ENCODE results near the gene IER5.

The IER5 gene

DNA sequence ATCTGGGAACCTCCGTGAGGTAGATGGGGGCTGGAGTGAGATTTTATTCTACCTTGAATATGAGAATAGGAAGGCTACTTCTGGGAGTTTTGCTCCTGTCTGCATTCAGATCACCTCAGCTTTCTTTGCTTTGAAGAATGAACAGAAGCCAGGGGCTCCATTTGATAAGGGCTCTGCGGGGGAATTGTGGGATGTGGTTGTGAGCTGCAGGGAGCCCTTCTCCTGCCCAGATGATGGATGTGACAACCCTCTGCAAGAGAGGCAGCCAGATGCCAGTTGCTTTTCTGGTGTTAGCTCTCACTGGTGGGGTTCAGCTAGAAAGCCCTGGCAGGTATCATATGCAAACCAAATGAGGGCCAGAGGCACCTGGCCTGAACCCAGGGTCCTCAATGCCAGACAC is 21.5 kb downstream of the IER5 start:
- ChIA-PET CTCF (interaction anchor here (0.9 kb wide), 1 partner anchor 9 kb away, joined by 3 read pairs; no protein-coding TSS in a partner anchor), POLR2A (interaction anchor here (1.6 kb wide), 1 partner anchor 11 kb away, joined by 3 read pairs; no protein-coding TSS in a partner anchor)
- no peak overlapping the region for H3K4me3 ChIP-seq (ENCODE audit: low read depth, low read length)
- no peaks in the 10 kb centered on the region for H3K9me3 ChIP-seq (ENCODE audit: control insufficient read depth, insufficient read depth, low read depth, low read length)
- TF ChIP-seq KLF8 (tag by site-specific recombination; IDR thresholded peaks at IDR 0.05) (no peak), ZIC2 (tag by site-specific recombination; IDR thresholded peaks at IDR 0.05) (peak; percentile 58), ZNF132 (tag by site-specific recombination; IDR thresholded peaks at IDR 0.05; ENCODE audit: borderline replicate concordance) (no peak)
- H3K36me3 ChIP-seq (ENCODE audit: control insufficient read depth in 2 of 2, insufficient read depth in 1 of 2, low read length in 2 of 2) = no peaks in the 10 kb centered on the region
- no peak overlapping the region for H3K27ac ChIP-seq (ENCODE audit: extremely low read depth, low read depth, low read length)
- H3K4me1 ChIP-seq (ENCODE audit: control insufficient read depth, insufficient read depth, low read length) = peaks cover 2% of the 10 kb centered on the region; the same call in 1 of the 2 replicates

DNA sequence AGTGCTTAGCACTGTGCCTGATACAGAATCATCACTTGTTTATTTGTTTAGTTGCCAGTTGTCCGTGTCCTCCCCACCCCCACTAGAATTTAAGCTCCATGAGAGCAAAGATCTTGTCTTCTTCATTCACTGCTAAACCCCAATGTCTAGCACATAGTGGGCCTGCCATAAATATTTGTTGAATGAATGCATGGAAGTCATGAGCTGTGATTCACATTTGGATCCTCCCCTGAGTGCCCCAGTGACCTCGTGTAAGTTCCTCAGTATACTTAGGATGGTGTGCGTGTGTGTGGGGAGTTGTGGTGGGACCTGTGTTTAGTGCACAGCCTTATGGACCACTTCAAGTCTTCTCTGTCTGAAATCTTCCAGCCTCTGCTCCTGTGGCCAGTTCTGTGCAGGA is 23.1 kb downstream of the IER5 start:
- no peaks in the 10 kb centered on the region; the same call in 1 of the 2 replicates for H3K4me1 ChIP-seq (ENCODE audit: control insufficient read depth, insufficient read depth, low read length)
- ChIA-PET POLR2A (no interaction called here), CTCF (interaction anchor here (0.8 to 4.6 kb wide), 4 partner anchors 11 to 1236 kb away, joined by 3 to 22 read pairs (median 6); no protein-coding TSS in a partner anchor)
- H3K4me3 ChIP-seq (ENCODE audit: low read depth, low read length) = no peak overlapping the region
- no peaks in the 10 kb centered on the region for H3K36me3 ChIP-seq (ENCODE audit: control insufficient read depth in 2 of 2, insufficient read depth in 1 of 2, low read length in 2 of 2)
- H3K9me3 ChIP-seq (ENCODE audit: control insufficient read depth, insufficient read depth, low read depth, low read length) = no peaks in the 10 kb centered on the region
- no peak for TF ChIP-seq ZNF837 (tag by site-specific recombination; IDR thresholded peaks at IDR 0.05)
- TF ChIP-seq SCRT1 (tag by site-specific recombination; IDR thresholded peaks at IDR 0.05; ENCODE audit: borderline replicate concordance) = no peak
- TF ChIP-seq, protein P1, sequence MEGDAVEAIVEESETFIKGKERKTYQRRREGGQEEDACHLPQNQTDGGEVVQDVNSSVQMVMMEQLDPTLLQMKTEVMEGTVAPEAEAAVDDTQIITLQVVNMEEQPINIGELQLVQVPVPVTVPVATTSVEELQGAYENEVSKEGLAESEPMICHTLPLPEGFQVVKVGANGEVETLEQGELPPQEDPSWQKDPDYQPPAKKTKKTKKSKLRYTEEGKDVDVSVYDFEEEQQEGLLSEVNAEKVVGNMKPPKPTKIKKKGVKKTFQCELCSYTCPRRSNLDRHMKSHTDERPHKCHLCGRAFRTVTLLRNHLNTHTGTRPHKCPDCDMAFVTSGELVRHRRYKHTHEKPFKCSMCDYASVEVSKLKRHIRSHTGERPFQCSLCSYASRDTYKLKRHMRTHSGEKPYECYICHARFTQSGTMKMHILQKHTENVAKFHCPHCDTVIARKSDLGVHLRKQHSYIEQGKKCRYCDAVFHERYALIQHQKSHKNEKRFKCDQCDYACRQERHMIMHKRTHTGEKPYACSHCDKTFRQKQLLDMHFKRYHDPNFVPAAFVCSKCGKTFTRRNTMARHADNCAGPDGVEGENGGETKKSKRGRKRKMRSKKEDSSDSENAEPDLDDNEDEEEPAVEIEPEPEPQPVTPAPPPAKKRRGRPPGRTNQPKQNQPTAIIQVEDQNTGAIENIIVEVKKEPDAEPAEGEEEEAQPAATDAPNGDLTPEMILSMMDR (tag by site-specific recombination; IDR thresholded peaks at IDR 0.05) = no peak
- TF ChIP-seq, protein P2, sequence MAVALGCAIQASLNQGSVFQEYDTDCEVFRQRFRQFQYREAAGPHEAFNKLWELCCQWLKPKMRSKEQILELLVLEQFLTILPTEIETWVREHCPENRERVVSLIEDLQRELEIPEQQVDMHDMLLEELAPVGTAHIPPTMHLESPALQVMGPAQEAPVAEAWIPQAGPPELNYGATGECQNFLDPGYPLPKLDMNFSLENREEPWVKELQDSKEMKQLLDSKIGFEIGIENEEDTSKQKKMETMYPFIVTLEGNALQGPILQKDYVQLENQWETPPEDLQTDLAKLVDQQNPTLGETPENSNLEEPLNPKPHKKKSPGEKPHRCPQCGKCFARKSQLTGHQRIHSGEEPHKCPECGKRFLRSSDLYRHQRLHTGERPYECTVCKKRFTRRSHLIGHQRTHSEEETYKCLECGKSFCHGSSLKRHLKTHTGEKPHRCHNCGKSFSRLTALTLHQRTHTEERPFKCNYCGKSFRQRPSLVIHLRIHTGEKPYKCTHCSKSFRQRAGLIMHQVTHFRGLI (tag by site-specific recombination; IDR thresholded peaks at IDR 0.05) = no peak
- TF ChIP-seq ZIC2 (tag by site-specific recombination; IDR thresholded peaks at IDR 0.05) = no peak
- no peak for TF ChIP-seq KLF10 (tag by site-specific recombination; IDR thresholded peaks at IDR 0.05)
- TF ChIP-seq, protein P3, sequence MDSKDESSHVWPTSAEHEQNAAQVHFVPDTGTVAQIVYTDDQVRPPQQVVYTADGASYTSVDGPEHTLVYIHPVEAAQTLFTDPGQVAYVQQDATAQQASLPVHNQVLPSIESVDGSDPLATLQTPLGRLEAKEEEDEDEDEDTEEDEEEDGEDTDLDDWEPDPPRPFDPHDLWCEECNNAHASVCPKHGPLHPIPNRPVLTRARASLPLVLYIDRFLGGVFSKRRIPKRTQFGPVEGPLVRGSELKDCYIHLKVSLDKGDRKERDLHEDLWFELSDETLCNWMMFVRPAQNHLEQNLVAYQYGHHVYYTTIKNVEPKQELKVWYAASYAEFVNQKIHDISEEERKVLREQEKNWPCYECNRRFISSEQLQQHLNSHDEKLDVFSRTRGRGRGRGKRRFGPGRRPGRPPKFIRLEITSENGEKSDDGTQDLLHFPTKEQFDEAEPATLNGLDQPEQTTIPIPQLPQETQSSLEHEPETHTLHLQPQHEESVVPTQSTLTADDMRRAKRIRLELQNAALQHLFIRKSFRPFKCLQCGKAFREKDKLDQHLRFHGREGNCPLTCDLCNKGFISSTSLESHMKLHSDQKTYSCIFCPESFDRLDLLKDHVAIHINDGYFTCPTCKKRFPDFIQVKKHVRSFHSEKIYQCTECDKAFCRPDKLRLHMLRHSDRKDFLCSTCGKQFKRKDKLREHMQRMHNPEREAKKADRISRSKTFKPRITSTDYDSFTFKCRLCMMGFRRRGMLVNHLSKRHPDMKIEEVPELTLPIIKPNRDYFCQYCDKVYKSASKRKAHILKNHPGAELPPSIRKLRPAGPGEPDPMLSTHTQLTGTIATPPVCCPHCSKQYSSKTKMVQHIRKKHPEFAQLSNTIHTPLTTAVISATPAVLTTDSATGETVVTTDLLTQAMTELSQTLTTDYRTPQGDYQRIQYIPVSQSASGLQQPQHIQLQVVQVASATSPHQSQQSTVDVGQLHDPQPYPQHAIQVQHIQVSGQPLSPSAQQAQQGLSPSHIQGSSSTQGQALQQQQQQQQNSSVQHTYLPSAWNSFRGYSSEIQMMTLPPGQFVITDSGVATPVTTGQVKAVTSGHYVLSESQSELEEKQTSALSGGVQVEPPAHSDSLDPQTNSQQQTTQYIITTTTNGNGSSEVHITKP (tag by site-specific recombination; IDR thresholded peaks at IDR 0.05) = no peak
- TF ChIP-seq, protein P4, sequence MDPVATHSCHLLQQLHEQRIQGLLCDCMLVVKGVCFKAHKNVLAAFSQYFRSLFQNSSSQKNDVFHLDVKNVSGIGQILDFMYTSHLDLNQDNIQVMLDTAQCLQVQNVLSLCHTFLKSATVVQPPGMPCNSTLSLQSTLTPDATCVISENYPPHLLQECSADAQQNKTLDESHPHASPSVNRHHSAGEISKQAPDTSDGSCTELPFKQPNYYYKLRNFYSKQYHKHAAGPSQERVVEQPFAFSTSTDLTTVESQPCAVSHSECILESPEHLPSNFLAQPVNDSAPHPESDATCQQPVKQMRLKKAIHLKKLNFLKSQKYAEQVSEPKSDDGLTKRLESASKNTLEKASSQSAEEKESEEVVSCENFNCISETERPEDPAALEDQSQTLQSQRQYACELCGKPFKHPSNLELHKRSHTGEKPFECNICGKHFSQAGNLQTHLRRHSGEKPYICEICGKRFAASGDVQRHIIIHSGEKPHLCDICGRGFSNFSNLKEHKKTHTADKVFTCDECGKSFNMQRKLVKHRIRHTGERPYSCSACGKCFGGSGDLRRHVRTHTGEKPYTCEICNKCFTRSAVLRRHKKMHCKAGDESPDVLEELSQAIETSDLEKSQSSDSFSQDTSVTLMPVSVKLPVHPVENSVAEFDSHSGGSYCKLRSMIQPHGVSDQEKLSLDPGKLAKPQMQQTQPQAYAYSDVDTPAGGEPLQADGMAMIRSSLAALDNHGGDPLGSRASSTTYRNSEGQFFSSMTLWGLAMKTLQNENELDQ (tag by site-specific recombination; IDR thresholded peaks at IDR 0.05; ENCODE audit: low read depth) = no peak
- TF ChIP-seq SETDB1 (IDR thresholded peaks at IDR 0.05; ENCODE audit: insufficient read length, low read length) = no peak
- no peak for TF ChIP-seq ZNF140 (tag by site-specific recombination; IDR thresholded peaks at IDR 0.05)
- no peak for TF ChIP-seq ZNF707 (tag by site-specific recombination; IDR thresholded peaks at IDR 0.05)
- no peak for TF ChIP-seq SCRT2 (tag by site-specific recombination; IDR thresholded peaks at IDR 0.05)
- H3K27ac ChIP-seq (ENCODE audit: extremely low read depth, low read depth, low read length) = no peak overlapping the region

All from HEK293 (cell line).